Keratinocyte (primary cell): ENCODE measurements around the gene HCN2. TPM values are rescaled to one million over a fixed set of nuclear protein-coding genes. Genes with fewer than 3 reads are reported as not detected.

Source experiments
- DNase-seq: peaks from one replicate; pipeline ENCODE4 v3.0.0-alpha.2; 2011; ENCODE audit warnings: low read depth, missing footprints, low spot score
- FAIRE-seq: peaks from 2 replicates; lab custom pipeline; 2011; peaks lifted over from hg19 to GRCh38; lab: Jason Lieb, UNC
- H2AFZ ChIP-seq: 2 replicates; pipeline ENCODE4 v1.6.0; 2012; ENCODE audit warnings: low read length, control low read depth, inconsistent platforms; ENCODE audit not compliant: control insufficient read depth
- H3K27ac ChIP-seq: 2 replicates; pipeline ENCODE4 v1.5.1; 2011; ENCODE audit warnings: low read length; ENCODE audit not compliant: control insufficient read depth, insufficient read depth
- H3K27me3 ChIP-seq: 3 replicates; pipeline ENCODE4 v1.6.0; 2011; ENCODE audit warnings: low read length; ENCODE audit not compliant: control insufficient read depth, insufficient read depth; ENCODE audit errors: extremely low read depth
- H3K36me3 ChIP-seq, 2 experiments: 2 replicates in 1 of 2; 3 replicates in 1 of 2; pipeline ENCODE4 v1.5.1; 2011; ENCODE audit warnings: low read length in 2 of 2, mild to moderate bottlenecking in 1 of 2; ENCODE audit not compliant: control insufficient read depth in 2 of 2, insufficient read depth in 2 of 2; ENCODE audit errors: extremely low read depth in 1 of 2
- H3K4me1 ChIP-seq: 3 replicates; pipeline ENCODE4 v1.5.1; 2011; ENCODE audit warnings: low read length; ENCODE audit not compliant: control insufficient read depth, insufficient read depth; ENCODE audit errors: extremely low read depth
- H3K4me2 ChIP-seq: 3 replicates; pipeline ENCODE4 v1.6.0; 2011; ENCODE audit warnings: low read depth, low read length; ENCODE audit not compliant: control insufficient read depth, insufficient read depth; ENCODE audit errors: extremely low read depth
- H3K4me3 ChIP-seq, 3 experiments: fragments of 200-600 bp in 1 of 3; sonication (generic) in 1 of 3; 2 replicates in 2 of 3; 3 replicates in 1 of 3; pipeline ENCODE4 v1.5.1; 2011 to 2016; ENCODE audit warnings: low read length in 3 of 3, mild to moderate bottlenecking in 3 of 3, control low read depth in 2 of 3, inconsistent platforms in 1 of 3, low read depth in 1 of 3, mixed read lengths in 1 of 3, mixed run types in 1 of 3, moderate library complexity in 1 of 3; ENCODE audit not compliant: control insufficient read depth in 2 of 3, insufficient read depth in 2 of 3; ENCODE audit errors: extremely low read depth in 1 of 3
- H3K79me2 ChIP-seq: 2 replicates; pipeline ENCODE4 v1.6.0; 2012; ENCODE audit warnings: low read length; ENCODE audit not compliant: control insufficient read depth, insufficient read depth
- H3K9ac ChIP-seq: 3 replicates; pipeline ENCODE4 v1.6.0; 2011; ENCODE audit warnings: low read length; ENCODE audit not compliant: control insufficient read depth, insufficient read depth; ENCODE audit errors: extremely low read depth
- H3K9me1 ChIP-seq: 3 replicates; pipeline ENCODE4 v1.6.0; 2011; ENCODE audit warnings: low read length; ENCODE audit not compliant: control insufficient read depth, insufficient read depth; ENCODE audit errors: extremely low read depth
- H3K9me3 ChIP-seq: 2 replicates; pipeline ENCODE4 v1.5.1; 2012; ENCODE audit warnings: low read depth, low read length; ENCODE audit not compliant: control insufficient read depth
- H4K20me1 ChIP-seq: 3 replicates; pipeline ENCODE4 v1.6.0; 2011; ENCODE audit warnings: low read length; ENCODE audit not compliant: control insufficient read depth, insufficient read depth; ENCODE audit errors: extremely low read depth
- EZH2 ChIP-seq: IDR thresholded peaks from one replicate; pipeline ENCODE4 v1.6.1; 2012; ENCODE audit warnings: inconsistent platforms, mild to moderate bottlenecking, low read length, moderate library complexity
- dilution Hi-C: fragments of 300-500 bp; cut with MboI; formaldehyde crosslinking; loops from one replicate; pipeline ENCODE4 v1.7.0; 2020; ENCODE audit warnings: low sequenced_read_pairs; ENCODE audit not compliant: extremely low pct_ligation_motif_present
- polyA plus RNA-seq, 5 experiments: library from polyadenylated mRNA; depleted of rRNA in 3 of 5; stranded (reverse) in 3 of 5; stranded (forward) in 1 of 5; unstranded in 1 of 5; fragments of >200 nt; gene quantifications; 1 replicate in 1 of 5; 2 replicates in 3 of 5; 3 replicates in 1 of 5; pipeline versions ENCODE4 v1.2.1 to v1.2.3, GENCODE V29; 2011 to 2012; ENCODE audit warnings: missing spikeins in 2 of 5, low read depth in 1 of 5, low replicate concordance in 1 of 5
- TF ChIP-seq, protein P1 (sequence below), 3 experiments: IDR thresholded peaks in 1 of 3; conservative IDR thresholded peaks in 1 of 3; optimal IDR thresholded peaks in 1 of 3; 2 replicates in 2 of 3; 3 replicates in 1 of 3; pipeline versions ENCODE3 to v1.5.1; 2011; ENCODE audit warnings: low read length in 3 of 3, mild to moderate bottlenecking in 3 of 3, moderate library complexity in 2 of 3, control low read depth in 1 of 3, inconsistent platforms in 1 of 3; ENCODE audit not compliant: insufficient read depth in 2 of 3; ENCODE audit errors: extremely low read depth in 1 of 3

HCN2 gene
- polyA plus RNA-seq, 1 donor (not counting 4 experiments of a cell fraction or from before 2014, with no cell fraction given), result 0.13 TPM

DNA sequence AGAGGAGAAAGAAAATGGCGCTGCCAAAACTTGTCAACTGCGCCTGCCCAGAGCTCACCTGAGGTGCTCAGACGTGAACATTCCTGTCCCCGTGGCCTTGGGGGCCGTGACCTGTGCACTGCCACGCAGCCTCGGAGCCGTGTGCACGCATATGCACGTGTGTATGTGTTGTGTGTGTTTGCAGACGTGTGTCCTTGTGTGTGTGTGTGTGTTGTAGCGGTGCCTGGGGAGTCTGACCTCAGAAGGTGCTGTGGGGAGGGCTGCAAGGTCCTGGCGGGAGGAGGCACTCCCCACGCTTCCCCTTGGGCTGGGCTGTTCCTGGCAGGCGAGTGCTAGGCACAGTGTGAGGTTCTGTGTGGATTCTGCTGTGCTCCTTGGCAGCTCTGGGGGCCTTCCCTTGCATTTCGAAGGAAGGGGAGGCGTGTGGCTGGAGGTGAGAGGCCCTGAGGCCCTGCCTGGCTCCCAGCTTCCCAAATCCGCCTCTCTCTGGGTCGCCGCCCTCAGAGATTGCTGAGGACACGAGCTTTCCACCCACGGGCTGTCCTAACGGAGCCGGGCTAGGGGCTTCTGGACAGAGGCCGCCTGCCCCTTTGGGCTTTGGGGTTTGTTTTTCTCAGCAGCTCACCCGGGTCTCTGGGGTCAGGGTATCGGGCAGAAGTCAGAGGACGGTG lies 12.8 kb upstream of the HCN2 start:
- H3K4me2 ChIP-seq, result peak overlapping the region; percentile 82
- peak overlapping the region; percentile 10 for H3K27ac ChIP-seq
- no peak overlapping the region for H3K9ac ChIP-seq
- TF ChIP-seq EZH2, result no peak
- TF ChIP-seq, protein P1, sequence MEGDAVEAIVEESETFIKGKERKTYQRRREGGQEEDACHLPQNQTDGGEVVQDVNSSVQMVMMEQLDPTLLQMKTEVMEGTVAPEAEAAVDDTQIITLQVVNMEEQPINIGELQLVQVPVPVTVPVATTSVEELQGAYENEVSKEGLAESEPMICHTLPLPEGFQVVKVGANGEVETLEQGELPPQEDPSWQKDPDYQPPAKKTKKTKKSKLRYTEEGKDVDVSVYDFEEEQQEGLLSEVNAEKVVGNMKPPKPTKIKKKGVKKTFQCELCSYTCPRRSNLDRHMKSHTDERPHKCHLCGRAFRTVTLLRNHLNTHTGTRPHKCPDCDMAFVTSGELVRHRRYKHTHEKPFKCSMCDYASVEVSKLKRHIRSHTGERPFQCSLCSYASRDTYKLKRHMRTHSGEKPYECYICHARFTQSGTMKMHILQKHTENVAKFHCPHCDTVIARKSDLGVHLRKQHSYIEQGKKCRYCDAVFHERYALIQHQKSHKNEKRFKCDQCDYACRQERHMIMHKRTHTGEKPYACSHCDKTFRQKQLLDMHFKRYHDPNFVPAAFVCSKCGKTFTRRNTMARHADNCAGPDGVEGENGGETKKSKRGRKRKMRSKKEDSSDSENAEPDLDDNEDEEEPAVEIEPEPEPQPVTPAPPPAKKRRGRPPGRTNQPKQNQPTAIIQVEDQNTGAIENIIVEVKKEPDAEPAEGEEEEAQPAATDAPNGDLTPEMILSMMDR (optimal IDR thresholded peaks at IDR 0.05 in 1 of 3, IDR thresholded peaks at IDR 0.05 in 1 of 3, conservative IDR thresholded peaks at IDR 0.05 in 1 of 3; ENCODE audit: extremely low read depth in 1 of 3, insufficient read depth in 2 of 3, low read length in 3 of 3), result no peak
- DNase-seq, result no peak
- dilution Hi-C loops, result no loop called here
- peaks cover 88% of the 10 kb centered on the region for H3K79me2 ChIP-seq
- H4K20me1 ChIP-seq, result peaks cover 58% of the 10 kb centered on the region
- no peaks in the 10 kb centered on the region for H3K27me3 ChIP-seq
- peaks cover 30% of the 10 kb centered on the region for H3K4me1 ChIP-seq
- H3K36me3 ChIP-seq, result peaks cover 16 to 23% of the 10 kb centered on the region in 2 experiments
- peak overlapping the region in 1 of 3 experiments; percentile 13 for H3K4me3 ChIP-seq
- no peak for FAIRE-seq
- H3K9me1 ChIP-seq, result no peaks in the 10 kb centered on the region
- H3K9me3 ChIP-seq, result no peaks in the 10 kb centered on the region
- H2AFZ ChIP-seq, result no peak overlapping the region

DNA sequence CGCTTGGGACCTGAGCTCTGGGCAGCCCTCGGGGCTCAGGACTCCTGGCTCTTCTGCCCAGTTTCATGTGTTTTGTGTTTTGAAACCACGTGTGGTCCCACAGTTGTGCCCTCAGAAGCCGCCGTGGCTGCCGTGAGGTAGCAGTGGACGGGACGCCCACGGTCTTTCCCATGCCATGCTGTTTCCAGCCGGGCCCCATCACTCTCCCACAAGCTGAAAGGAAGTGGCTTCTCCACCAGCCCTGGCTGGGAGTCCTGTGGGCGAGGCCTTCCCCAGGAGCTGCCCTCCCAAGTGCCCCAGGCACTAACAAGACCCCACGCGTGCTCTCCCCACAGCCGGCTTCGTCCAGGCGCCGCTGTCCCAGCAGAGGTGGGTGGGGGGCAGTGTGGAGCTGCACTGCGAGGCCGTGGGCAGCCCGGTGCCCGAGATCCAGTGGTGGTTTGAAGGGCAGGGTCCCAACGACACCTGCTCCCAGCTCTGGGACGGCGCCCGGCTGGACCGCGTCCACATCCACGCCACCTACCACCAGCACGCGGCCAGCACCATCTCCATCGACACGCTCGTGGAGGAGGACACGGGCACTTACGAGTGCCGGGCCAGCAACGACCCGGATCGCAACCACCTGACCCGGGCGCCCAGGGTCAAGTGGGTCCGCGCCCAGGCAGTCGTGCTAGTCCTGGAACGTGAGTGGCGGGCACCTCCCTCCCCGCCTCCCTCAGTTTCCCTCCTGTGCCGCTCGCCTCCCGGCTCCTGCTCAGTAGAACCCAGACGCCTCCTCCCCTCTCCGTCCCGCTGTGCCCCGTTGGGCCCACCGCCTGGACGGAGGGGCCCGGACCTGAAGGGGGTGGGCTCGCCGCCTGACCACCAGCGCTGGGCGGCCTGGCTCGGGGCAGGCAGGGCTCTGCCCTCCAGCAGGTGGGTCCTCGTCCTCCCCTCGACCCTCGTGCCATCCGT lies 12.0 kb upstream of the HCN2 start:
- Histone ChIP-seq H3K9ac (no peak overlapping the region), H3K79me2 (peaks cover 86% of the 10 kb centered on the region), H3K27me3 (no peaks in the 10 kb centered on the region), H2AFZ (no peak overlapping the region), H4K20me1 (peaks cover 60% of the 10 kb centered on the region), H3K4me2 (no peak overlapping the region), H3K4me1 (peaks cover 30% of the 10 kb centered on the region), H3K9me3 (no peaks in the 10 kb centered on the region), H3K9me1 (no peaks in the 10 kb centered on the region), H3K36me3 (peaks cover 20 to 23% of the 10 kb centered on the region in 2 experiments), H3K4me3 (no peak overlapping the region), H3K27ac (no peak overlapping the region)
- TF ChIP-seq EZH2, result no peak
- TF ChIP-seq, protein P1 (optimal IDR thresholded peaks at IDR 0.05 in 1 of 3, IDR thresholded peaks at IDR 0.05 in 1 of 3, conservative IDR thresholded peaks at IDR 0.05 in 1 of 3; ENCODE audit: extremely low read depth in 1 of 3, insufficient read depth in 2 of 3, low read length in 3 of 3), result no peak
- DNase-seq (no peak), FAIRE-seq (no peak)
- dilution Hi-C loops, result no loop called here
